Fibroblast of peridontal ligament (primary cell): Measurements from ENCODE around the gene C14orf39.

Experiments
- DNase-seq: peaks from one replicate; pipeline ENCODE4 v3.0.0-alpha.2; 2010; ENCODE audit errors: extremely low read depth

C14orf39 gene

GRCh38 chr14:60485598-60486251 is at the start of gene C14orf39:
Gene C14orf39, minus strand, starts transcription at chr14:60486063. Its CDS starts 985 bp downstream, at chr14:60485078.
- DNase-seq = peak; percentile 64

GRCh38 chr14:60532442-60532841 is 46.6 kb upstream of the C14orf39 start:
- DNase-seq = no peak

- no peak for DNase-seq
Measured at GRCh38 chr14:60515511-60516289, 29.8 kb upstream of the C14orf39 start.

DNA sequence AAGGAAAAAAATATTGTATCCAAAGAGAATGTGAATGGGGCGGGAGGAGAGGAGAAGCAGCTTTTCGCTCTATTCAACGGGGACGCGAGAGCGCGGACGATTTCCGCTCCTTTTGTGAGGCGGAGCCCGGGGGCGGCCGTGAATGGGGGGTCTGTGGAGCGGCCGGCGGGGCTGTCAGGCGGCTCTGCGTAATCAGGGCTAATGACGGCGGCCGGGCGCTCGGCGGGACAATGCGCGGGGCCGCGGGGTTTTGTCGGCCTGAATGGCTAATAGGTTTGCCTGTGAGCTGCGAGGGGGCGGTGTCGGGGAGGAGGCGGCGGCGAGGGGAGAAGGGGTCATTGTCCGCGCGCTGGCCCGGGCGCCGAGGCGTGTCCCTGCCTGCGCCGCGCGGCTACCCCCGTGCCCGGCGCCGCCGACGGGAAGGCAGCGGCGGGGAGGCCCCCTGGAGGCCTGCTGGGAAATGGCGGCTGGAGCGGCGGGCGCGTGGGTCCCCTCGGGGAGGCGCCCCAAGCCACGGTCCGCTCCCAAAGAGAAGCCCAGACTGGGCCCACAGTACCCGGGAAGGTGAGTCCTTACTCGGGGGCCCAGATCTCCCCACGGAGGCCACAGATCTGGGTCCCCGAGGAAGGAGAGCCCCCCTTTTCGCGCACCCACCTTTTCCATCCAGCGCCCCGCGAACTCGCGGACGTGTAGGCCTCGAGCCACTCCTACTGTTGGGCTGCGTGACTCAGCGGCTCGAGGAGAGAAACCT is 29.1 kb upstream of the C14orf39 start:
- peak; percentile 3 for DNase-seq

GRCh38 chr14:60514378-60514740 is 28.5 kb upstream of the C14orf39 start:
- peak; percentile 13 for DNase-seq

GRCh38 chr14:60512973-60513571 is 27.2 kb upstream of the C14orf39 start:
- no peak for DNase-seq

DNA sequence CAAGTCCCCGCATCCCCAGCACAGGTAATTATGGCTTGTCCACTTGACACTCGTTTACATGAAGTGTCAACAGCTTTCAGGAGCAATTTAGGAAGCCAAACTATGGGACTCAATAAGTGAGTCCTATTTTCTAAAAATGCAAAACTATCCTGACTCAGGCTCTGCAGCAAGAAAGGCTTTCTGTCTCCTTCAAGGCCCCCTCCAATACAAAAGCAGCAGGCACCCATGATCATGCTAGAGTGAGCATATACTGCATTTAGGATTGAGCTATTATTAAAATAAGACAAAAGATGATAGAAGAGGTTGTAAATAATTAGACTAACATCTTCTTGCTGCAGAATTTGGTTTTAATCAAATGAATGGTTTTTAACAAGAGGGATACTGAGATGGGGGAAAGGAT is 26.3 kb upstream of the C14orf39 start:
- DNase-seq = no peak

DNA sequence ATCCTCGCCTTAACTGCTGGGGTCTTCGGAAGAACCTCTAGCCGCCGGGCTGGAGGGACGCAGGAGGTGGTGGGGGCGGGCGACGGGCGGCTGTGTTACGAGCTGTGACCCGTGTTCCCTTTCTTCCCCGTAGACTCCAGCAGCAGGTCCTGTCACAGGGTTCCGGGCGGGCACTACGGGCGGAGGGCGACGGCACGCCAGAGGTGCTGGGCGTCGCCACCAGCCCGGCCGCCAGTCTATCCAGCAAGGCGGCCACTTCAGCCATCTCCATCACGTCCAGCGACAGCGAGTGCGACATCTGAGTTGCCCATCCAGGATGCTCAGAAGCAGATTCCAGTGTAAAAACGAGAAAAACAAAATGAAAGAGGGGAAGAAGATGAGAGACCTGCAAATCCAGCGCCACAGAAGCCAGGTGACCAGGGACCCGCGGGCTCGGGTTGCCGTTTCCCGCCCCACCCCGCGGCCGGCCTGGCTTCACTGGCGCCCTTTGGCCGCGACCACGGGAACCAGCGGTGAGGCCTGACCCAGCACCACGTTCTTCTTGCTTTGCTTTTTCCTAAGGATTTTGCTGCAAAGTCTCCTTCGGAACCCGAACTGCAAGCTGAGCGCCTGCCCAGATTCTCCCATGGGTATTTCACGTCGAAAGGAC is 25.2 kb upstream of the C14orf39 start:
- no peak for DNase-seq

- no peak for DNase-seq
Measured at GRCh38 chr14:60510254-60510950, 24.5 kb upstream of the C14orf39 start.

- DNase-seq = no peak
Measured at GRCh38 chr14:60509438-60510253, 23.8 kb upstream of the C14orf39 start.

DNA sequence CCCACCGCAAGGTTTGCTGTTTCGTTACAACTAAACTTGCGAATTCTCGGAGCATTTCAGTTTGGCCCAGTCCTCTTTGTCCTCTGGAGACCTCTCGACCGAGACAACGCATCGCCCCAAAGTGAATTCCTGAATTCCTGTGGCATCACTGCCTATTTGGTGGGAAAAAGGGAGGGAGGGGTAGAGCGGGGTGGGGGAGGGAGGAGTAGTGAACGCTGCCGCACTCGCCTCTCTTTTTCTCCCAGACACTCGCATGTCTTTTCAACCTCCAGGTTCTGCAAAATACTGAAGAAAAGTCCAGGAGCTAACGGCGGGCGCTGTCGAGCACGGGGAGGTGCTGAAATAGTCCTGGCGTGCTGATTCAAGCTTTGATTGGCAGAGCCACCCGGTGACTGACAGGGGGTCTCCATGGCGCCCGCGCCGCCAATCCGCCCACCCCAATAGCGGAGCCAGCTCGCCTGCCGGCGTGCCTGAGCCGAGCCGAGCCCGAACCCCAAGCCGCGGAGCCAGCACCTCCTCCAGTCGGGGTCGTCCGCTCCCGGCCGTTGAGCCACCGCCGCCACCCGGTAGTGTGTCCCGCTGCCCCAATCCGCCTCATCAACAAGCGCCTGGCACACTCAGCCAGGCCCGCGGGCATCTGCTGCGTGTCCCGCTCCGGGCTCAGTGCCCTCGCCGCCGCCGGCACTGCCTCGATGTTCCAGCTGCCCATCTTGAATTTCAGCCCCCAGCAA is 23.0 kb upstream of the C14orf39 start, which contains the start of gene SIX6:
Gene SIX6 (plus strand): TSS at position 440 of the 731 bp plus-strand sequence. CDS start 253 bp downstream, at position 693.
- DNase-seq = peak; percentile 47

DNA sequence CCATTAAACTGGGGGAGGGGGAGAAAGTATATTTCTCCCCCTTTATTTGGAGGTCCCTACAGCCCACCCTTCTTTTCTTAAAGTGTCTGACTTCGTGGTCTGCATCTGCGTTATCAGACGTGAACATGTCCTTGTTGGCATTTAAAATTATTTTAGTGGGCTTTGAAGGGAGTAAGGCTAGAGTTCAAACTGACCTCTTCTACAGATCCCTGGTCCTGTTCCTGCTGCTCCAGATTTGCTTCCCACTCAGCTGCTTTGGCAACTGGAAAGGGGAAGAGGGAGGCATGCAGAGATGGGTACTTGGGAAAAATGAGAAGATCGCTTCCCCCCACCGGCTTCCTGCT is 22.5 kb upstream of the C14orf39 start:
- no peak for DNase-seq

GRCh38 chr14:60506985-60507829 is 21.3 kb upstream of the C14orf39 start:
- no peak for DNase-seq

DNA sequence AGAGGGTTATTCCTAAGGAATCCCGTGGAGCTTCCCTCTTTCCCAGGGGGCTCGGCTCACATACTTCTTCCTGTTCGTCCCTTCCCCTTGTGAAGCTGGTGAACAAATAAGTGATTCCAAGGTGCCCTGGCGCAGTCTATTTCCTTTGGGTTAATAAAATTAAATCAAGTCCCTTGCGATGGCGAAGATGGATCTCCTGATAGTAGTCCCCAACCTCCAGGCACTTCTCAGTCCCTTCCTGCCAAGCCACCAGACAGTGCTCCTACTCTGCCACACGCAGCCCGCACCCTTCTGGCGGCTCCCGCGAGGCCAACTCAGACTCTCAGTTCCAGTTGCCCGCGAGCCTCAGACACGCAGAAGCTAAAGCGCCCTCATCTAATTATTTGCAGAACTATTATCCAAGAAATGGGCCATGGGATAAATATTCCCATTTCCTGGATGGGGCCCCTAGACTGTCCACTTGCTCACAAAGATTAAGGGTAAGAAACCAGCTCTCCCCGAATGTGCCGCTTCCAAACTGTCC is 20.7 kb upstream of the C14orf39 start:
- DNase-seq = no peak

DNA sequence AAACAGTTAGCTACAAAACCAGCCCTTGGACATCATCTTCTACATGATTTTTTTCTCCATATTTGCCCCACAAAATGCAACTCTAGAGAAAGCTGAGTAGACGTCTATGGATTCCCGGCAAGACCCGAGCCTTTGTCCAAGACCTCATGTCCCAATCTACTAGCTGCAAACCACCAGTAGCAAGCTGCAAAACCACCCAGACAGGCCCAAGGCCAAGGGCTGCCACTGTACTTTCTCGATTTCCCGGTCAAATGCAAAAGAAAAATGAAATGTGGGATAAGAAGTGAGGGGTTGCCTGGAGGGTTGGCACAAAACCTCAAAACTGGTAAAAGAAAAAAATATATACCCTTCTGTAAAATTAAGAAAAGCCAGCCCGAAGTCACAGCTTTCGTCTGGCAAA is 20.1 kb upstream of the C14orf39 start:
- DNase-seq = no peak

- no peak for DNase-seq
Measured at GRCh38 chr14:60505448-60505847, 19.6 kb upstream of the C14orf39 start.

DNA sequence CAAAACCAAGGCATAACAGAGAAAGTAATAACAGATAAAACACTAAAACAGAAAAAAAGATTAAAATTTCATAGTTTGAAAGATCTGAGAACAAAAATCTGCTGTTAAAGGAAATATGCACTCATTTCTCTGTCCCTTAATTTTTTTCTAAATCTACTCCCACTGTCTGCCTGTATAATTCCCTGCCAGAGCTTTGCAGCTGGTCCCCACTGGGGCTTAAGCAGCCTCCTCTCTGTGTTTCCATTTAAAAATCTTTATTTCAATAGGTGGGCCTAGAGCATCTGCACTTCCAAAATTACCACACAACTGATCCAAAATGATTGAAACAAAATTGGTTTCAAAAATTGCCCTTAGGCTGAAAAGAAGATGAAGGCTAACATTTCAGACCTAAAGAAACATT is 16.7 kb upstream of the C14orf39 start:
- no peak for DNase-seq

DNA sequence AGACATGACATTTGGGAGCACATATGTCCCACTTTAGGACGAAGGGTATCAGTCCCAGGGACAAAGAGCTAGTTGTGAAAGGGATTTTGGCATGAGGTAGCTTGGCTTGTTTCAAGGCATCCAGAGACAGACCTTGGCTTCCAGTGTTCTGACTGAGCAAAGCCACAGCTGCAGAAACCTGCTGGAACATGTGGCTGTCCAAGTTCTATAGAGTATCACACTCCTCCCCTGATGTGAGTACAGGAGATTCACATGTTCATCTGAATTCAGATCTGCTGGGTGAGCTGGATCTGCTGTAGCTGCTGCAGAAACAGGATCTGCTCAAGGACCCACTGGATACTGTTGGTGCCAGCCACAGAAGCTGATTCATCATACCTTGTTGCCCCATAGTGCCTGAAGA is 10.1 kb upstream of the C14orf39 start:
- no peak for DNase-seq
